C4-2B (cell line): ENCODE results near the gene GPC5.

Experiments
- CTCF ChIP-seq: fragments of 450-650 bp; conservative IDR thresholded peaks from 2 replicates; pipeline ENCODE4 v1.5.1; 2017; ENCODE audit warnings: mild to moderate bottlenecking
- ZFX ChIP-seq: fragments of 450-650 bp; IDR thresholded peaks from 2 replicates; pipeline ENCODE4 v1.6.1; 2017

- TF ChIP-seq CTCF (no peak), ZFX (no peak)
These were observed 1328.7 kb downstream of the GPC5 start for GRCh38 chr13:92727118-92727517.
